ENCODE results near the gene BORCS6. TPM values are rescaled to one million over a fixed set of nuclear protein-coding genes. Genes with fewer than 3 reads are reported as not detected.
"Not testable (repeated sequence)": the region's sequence is repeated elsewhere in the genome, so short reads cannot be mapped to it uniquely, and the experiment has no call there.

The BORCS6 gene
- total RNA-seq, 2 donors from 2014 or later = 8.3 to 8.7 TPM

DNA sequence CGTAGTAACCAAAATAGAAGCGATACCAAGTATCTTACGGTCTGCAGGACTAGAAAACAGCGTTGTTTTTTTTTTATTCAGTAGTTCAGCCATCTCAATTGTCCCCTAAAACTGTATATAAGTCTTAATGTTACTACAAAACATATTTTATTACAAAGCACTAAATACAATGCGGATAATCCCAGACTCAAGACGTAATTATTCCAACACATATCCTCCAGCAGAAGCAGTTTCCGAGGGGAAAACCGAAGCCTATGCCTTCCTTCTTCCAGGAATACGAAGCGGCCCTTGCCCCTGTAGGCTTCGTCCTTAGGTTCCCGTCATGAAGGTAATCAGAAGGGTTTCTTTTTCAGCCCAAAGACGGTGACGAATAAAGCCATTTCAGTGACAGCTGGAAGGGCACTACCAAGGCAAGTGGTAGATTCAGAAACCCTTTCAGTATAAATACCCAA lies 16.1 kb downstream of the BORCS6 start:
- Mint-ChIP-seq H3K4me1 (peaks cover 38% of the 10 kb centered on the region), H3K36me3 (ENCODE audit: low read depth) (peaks cover 2% of the 10 kb centered on the region), H3K27ac (peak overlapping the region; percentile 100), H3K27me3 (no peaks in the 10 kb centered on the region), H3K4me3 (peak overlapping the region; percentile 91)
- DNase-seq = no peak
- ATAC-seq = no peak
- no peaks in the 10 kb centered on the region for H3K9me3 ChIP-seq (ENCODE audit: control insufficient read depth, low read length, poor library complexity, severe bottlenecking)

DNA sequence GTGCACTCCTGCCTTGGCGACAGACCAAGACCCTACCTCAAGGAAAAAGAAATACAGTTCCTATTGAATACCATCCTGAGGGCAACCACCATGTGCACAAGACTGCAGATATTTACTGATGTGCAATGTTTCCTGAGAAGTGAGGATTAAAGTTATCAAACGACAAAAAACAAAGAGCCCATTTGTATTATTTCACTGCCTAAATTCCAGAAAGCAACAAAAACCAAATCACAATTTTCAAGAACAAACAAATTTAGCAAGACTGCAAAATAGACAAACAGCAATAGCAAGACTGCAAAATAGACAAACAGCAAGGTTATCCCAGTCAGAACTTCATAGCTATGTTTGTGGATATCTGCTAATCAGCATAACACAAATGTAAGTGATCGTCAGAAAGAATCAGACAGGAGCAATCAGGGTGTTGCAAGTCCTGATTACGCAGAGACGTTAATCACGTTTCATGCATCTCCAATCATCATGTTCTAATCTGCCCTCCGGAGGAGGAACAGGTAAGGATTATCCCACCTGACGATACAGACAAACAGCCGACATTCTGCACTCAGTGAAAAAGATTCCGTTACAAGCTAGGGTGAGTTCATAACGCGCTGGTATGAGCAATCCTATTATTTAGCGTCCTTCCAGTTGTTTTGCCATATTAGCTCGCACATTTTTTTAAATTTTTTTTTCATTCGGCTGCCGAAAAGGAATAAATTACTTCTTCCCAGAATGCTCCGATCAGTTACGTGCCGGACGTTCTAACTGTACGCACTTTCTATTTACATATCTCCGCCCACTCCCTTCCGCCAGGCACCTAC lies 16.7 kb downstream of the BORCS6 start:
- DNase-seq = peak in 2 of 3 donors; percentile 60 to 62
- peak; percentile 88 for ATAC-seq
- Mint-ChIP-seq H3K27ac (peak overlapping the region; percentile 100), H3K4me1 (peaks cover 42% of the 10 kb centered on the region), H3K36me3 (ENCODE audit: low read depth) (peaks cover 2% of the 10 kb centered on the region), H3K27me3 (no peaks in the 10 kb centered on the region), H3K4me3 (peak overlapping the region; percentile 91)
- H3K9me3 ChIP-seq (ENCODE audit: control insufficient read depth, low read length, poor library complexity, severe bottlenecking) = no peaks in the 10 kb centered on the region

DNA sequence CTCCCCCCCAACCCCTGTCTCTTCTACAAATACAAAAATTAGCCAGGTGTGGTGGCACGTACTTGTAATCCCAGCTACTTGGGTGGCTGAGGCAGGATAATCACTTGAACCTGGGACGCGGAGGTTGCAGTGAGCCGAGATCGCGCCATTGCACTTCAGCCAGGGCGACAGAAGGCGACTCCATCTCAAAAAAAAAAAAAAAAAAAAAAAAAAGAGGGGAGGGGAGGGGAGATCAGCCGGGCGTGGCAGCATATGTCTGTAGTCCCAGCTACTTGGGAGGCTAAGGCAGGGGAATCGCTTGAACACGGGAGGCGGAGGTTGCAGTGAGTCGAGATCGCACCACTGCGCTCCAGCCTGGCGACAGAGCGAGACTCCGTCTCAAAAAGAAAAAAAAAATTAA lies 19.8 kb downstream of the BORCS6 start:
- H3K4me3 Mint-ChIP-seq; DNase-seq; H3K27me3 Mint-ChIP-seq; H3K36me3 Mint-ChIP-seq (ENCODE audit: low read depth); H3K27ac Mint-ChIP-seq; H3K9me3 ChIP-seq (ENCODE audit: control insufficient read depth, low read length, poor library complexity, severe bottlenecking); ATAC-seq: not testable (repeated sequence)
- H3K4me1 Mint-ChIP-seq = peaks cover 27% of the 10 kb centered on the region

DNA sequence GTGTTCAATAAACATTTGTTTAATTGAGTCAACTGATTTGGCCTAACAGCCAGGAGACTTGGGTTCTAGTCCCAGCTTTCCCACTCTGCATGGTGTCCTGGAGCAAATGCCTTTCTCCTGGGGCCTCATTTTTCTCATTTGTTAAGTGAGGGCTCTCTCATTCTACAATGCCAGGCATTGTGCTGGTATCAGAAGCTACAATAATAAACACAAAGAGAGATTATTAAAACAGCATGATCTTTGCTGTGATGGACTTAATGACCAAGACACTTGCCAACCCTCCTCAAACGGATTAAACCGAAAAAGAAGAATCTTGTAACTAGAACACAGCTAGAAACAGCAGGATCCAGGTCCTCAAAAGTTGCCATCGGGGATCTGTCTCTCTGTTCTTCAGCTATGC lies 22.5 kb downstream of the BORCS6 start:
- DNase-seq (no peak), ATAC-seq (no peak)
- Mint-ChIP-seq H3K27me3 (no peaks in the 10 kb centered on the region), H3K4me1 (peaks cover 24% of the 10 kb centered on the region), H3K27ac (no peak overlapping the region), H3K36me3 (ENCODE audit: low read depth) (no peaks in the 10 kb centered on the region), H3K4me3 (no peak overlapping the region)
- no peaks in the 10 kb centered on the region for H3K9me3 ChIP-seq (ENCODE audit: control insufficient read depth, low read length, poor library complexity, severe bottlenecking)

DNA sequence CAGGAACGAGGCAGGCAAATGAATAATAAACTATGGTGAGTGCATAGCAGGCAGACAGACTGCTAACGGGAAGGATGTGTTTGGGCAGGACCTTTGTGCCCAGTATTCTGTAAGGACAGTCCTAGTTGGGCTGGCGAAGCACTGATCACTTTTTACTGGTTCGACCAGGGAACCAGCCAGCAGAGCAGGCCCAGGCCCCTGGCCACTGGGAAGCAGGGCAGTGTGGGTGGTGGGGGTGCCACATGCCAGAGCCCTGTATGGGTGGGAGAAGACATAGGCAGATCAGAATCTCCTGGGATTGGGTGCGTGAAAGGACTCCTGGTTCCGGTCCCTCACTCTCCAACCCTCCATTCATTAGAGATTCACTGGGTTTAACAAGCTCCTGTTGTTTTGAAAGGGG lies 23.2 kb downstream of the BORCS6 start:
- Mint-ChIP-seq H3K4me3 (no peak overlapping the region), H3K27ac (peak overlapping the region; percentile 11), H3K4me1 (peaks cover 25% of the 10 kb centered on the region), H3K27me3 (no peaks in the 10 kb centered on the region), H3K36me3 (ENCODE audit: low read depth) (no peaks in the 10 kb centered on the region)
- no peaks in the 10 kb centered on the region for H3K9me3 ChIP-seq (ENCODE audit: control insufficient read depth, low read length, poor library complexity, severe bottlenecking)
- ATAC-seq = no peak
- DNase-seq = no peak

DNA sequence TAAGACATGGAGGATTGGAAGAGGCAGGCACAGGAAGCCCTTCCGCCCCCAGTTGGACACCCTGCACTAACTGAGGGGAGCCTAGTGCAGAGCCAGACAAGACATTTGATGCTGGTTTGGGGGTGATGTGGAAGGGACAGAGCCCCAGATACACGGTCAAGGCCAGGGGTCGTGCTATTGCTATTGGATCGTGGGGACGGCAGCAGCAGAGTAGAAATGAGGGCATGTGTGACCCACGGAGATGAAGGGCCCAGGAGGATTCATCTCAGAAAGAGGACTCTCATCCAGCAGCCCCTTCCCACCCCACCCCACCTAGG lies 25.2 kb downstream of the BORCS6 start:
- ATAC-seq = no peak
- Mint-ChIP-seq H3K4me1 (peaks cover 39% of the 10 kb centered on the region), H3K27me3 (no peaks in the 10 kb centered on the region), H3K27ac (no peak overlapping the region), H3K36me3 (ENCODE audit: low read depth) (peaks cover 5% of the 10 kb centered on the region), H3K4me3 (peak overlapping the region; percentile 90)
- DNase-seq = no peak
- no peaks in the 10 kb centered on the region for H3K9me3 ChIP-seq (ENCODE audit: control insufficient read depth, low read length, poor library complexity, severe bottlenecking)

DNA sequence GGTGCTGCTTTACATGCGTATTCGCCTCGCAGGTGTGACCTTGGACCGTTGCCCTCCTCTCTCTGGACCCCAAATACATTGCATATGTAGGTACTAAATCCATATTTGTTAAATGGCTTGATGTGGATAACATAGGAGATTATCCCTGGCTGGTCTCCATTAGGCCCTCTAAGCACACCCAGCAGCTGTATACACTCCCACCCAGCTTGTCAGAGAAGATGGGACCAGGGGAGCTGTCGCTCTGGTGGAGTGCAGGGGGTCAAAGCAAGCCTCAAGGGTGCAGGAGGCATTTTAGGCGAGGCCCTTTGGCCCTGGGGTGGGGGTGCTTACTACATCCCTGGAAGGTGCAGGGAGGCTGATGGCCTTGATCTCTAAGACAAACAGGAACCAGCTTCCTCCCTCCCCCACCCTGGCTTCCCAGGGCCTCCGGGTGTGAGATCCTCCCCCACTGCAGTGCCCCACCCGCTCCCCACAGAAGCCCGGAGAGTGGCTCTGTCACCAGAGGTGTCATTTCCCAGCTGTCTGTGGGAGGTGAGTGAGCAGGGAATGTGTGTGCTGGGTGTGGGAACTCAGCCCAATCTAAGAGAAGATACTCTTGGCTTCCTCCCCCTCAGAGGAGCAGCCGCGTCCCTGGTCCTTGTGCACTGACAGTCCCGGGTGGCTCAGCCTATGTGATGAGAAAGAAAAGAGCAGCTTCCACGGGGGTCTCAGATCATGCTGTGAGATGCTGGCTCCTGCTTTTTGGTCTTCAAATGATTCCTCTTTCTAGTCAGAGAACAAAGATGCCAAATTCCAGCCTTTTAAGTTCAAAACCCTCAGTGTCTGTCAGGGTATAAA lies 25.8 kb downstream of the BORCS6 start:
- H3K27me3 Mint-ChIP-seq = no peaks in the 10 kb centered on the region
- H3K27ac Mint-ChIP-seq = no peak overlapping the region
- peak; percentile 54 for ATAC-seq
- peak in 2 of 3 donors; percentile 29 to 55 for DNase-seq
- peaks cover 5% of the 10 kb centered on the region for H3K36me3 Mint-ChIP-seq (ENCODE audit: low read depth)
- H3K4me3 Mint-ChIP-seq = peak overlapping the region; percentile 90
- peaks cover 44% of the 10 kb centered on the region for H3K4me1 Mint-ChIP-seq
- no peaks in the 10 kb centered on the region for H3K9me3 ChIP-seq (ENCODE audit: control insufficient read depth, low read length, poor library complexity, severe bottlenecking)

DNA sequence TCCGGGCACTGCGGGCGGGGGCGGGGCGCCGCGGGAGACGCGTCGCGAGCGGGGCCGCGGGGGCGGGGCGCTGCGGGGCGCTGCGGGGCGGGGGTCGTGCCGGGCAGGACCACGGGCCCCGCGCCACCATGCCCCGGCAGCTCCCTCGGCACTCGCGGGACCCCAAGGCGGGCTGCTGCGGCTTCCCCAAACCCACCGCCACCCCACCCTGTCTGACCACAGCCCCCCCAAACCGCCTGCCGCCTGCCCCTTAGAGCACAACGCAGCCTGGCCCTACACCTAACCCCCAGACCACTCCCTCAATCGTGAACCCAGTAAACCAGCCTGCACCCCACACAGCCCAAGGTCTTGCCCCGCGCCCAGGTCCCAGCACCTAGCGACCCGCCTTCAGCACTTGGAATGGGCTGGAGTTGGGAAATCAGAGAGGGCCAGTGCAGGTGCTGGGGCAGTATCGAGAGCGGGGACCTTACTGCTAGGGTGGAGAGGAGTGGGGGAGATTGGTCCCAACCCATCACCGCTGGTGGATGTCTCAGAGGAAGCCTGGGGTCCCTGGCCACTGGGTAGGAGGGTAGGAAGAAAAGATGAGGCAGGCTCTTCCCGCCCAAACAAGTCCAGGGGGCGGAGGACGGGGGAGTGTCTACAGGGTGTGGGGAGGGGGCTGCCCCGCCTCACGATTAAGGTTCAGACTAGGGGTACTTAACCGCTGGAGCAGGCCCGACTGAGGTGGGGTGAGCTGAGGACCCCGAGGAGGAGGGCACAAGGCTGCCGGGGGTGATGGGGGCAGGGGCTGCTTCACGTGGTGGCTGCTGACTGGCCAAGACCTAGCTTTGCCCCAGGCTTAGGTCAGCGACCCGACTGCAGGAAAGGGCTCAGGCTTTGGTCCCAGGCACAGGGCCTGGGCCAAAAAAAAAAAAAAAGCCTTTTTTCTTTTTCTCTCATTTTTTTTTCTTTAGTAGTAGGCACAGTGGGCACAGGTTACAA lies 26.7 kb downstream of the BORCS6 start:
- DNase-seq = no peak
- no peak overlapping the region for H3K27ac Mint-ChIP-seq

DNA sequence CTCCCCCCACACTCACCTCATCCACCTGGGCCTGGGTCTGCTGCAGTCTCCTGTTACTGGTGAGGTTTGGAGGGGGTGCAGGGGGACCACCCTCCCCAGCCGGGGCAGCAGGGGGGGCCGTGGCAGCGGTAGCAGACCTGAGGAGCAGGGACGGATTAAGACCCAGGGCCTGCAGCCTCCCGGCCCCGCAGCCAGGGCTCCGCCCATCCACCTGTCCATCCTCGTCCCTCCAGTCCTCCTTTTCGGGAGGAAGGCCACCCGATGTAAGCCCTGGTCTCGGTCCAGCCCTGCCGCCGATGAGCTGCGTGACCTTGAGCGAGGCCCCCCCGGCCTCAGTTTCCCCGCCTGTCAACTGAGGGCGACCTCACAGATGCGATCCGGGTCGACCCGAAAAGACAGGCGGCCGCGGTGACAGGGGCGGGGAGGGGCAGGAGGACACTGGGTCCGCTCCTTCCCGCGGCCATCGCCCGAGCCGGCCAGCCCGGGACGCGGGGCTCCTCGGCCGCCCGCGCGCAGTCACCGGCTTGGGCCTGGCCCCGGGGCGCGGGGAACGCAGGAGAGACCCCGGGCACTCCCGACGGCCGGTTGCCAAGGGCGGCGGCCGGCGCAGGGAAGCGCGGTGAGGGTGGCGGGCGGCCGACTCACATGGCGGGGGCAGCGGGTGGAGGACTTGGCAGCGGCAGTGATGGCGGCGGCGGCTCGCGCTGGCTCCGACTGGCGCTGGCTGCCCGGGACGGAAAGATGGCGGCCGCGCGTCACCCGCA lies 27.6 kb downstream of the BORCS6 start, which contains the start of gene VAMP2:
TSS of gene VAMP2 (minus strand) at position 716 of the 764 bp plus-strand sequence. CDS start at position 647, 69 bp downstream.
- H3K4me1 Mint-ChIP-seq = peaks cover 45% of the 10 kb centered on the region
- H3K27me3 Mint-ChIP-seq = no peaks in the 10 kb centered on the region
- ATAC-seq (peak; percentile 68), DNase-seq (peak; percentile 82 to 85 (median 84))
- no peaks in the 10 kb centered on the region for H3K9me3 ChIP-seq (ENCODE audit: control insufficient read depth, low read length, poor library complexity, severe bottlenecking)
- H3K4me3 Mint-ChIP-seq = peak within 1 kb of the TSS; percentile 90
- H3K36me3 Mint-ChIP-seq (ENCODE audit: low read depth) = peaks cover 5% of the 10 kb centered on the region
- no peak within 1 kb of the TSS for H3K27ac Mint-ChIP-seq

More for the DNA sequence above, 26.7 kb downstream of the BORCS6 start:
- H3K36me3 Mint-ChIP-seq (ENCODE audit: low read depth) = peaks cover 5% of the 10 kb centered on the region
- H3K4me1 Mint-ChIP-seq = peaks cover 45% of the 10 kb centered on the region
- no peaks in the 10 kb centered on the region for H3K9me3 ChIP-seq (ENCODE audit: control insufficient read depth, low read length, poor library complexity, severe bottlenecking)
- peak; percentile 13 for ATAC-seq
- H3K27me3 Mint-ChIP-seq = no peaks in the 10 kb centered on the region
- H3K4me3 Mint-ChIP-seq = peak overlapping the region; percentile 90

DNA sequence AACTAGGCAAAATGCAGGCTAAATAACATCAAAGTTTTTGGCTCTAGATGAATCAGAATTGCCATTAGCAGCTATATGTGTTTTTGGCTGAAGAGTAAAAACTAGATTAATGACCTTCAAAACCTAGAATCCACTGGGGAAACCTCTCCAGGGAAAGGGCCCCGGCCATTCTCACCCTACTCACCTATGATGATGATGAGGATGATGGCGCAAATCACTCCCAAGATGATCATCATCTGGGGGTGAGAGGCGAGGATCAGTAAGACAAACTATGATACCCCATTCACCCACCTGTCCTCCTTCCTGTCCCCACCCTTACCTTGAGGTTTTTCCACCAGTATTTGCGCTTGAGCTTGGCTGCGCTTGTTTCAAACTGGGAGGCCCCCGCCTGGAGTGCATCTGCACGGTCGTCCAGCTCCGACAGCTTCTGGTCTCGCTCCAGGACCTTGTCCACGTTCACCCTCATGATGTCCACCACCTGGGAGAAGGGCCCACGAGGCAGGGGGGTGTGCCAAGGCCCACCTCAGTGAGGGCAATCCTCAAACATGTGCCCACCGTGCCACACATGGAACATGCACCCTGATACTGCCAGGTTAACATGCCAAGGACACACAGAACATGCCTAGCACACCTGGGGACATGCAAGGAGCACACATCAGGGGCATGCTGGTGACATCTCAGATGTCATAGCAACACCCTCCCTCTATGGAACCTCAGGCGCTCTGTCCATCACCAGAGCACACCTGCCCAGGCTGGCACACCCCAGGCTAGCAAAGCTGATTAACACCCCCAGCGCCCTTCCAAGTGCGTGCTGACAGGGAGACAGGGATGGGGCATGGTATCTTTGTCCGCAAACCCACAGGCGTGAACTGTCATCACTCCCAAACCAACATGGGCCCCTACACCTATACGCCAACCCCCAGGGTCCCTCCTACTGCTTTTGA lies 28.4 kb downstream of the BORCS6 start:
- H3K9me3 ChIP-seq (ENCODE audit: control insufficient read depth, low read length, poor library complexity, severe bottlenecking) = no peaks in the 10 kb centered on the region
- Mint-ChIP-seq H3K4me3 (peak overlapping the region; percentile 90), H3K27me3 (no peaks in the 10 kb centered on the region), H3K27ac (no peak overlapping the region), H3K4me1 (peaks cover 45% of the 10 kb centered on the region), H3K36me3 (ENCODE audit: low read depth) (peaks cover 5% of the 10 kb centered on the region)
- no peak for DNase-seq
- no peak for ATAC-seq

DNA sequence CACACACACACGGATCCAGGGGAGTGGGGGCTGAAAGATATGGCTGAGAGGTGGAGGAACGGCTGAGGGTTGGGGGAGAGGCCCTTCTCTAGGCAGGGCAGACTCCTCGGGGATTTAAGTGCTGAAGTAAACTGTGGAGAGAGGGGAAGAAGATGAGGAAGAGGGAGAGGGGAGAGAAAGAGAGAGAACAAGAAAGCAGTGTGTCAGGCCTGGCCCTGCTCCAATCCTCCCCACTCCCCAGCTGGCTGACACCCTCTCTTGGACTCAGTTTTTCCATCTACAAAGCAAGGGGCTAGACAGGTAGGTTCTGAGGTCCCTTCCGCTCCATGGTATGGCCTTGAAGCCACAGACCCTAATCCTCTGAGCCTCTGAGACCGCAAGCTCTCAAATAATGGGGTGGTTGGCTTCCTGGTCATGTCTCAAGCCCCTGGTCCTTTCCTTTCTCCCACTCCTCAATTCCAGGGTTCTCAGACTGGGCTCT lies 29.2 kb downstream of the BORCS6 start:
- Mint-ChIP-seq H3K4me3 (peak overlapping the region; percentile 90), H3K27me3 (no peaks in the 10 kb centered on the region), H3K4me1 (peaks cover 45% of the 10 kb centered on the region), H3K36me3 (ENCODE audit: low read depth) (peaks cover 5% of the 10 kb centered on the region), H3K27ac (no peak overlapping the region)
- no peak for ATAC-seq
- no peaks in the 10 kb centered on the region for H3K9me3 ChIP-seq (ENCODE audit: control insufficient read depth, low read length, poor library complexity, severe bottlenecking)
- DNase-seq = no peak

All from T-helper 17 cell (primary cell).